Pancreas (tissue), 10 donors: ENCODE data around the gene GPR25. TPM values are rescaled to one million over a fixed set of nuclear protein-coding genes. Genes with fewer than 3 reads are reported as not detected.
"Not testable (repeated sequence)": the region's sequence is repeated elsewhere in the genome, so short reads cannot be mapped to it uniquely, and the experiment has no call there.

Experiments
- ATAC-seq, 4 donors: fragments of 200-7000 bp; cut with Tn5 transposase; one replicate each; pipeline versions ENCODE4 v1.8.0 to v1.9.1; 2020; ENCODE audit warnings: mild to moderate bottlenecking in 4 of 4, moderate library complexity in 4 of 4
- DNase-seq, 6 donors: peaks; one replicate each; pipeline ENCODE4 v3.0.0-alpha.2; 2020
- FAIRE-seq: peaks from 2 replicates; lab custom pipeline; 2012; peaks lifted over from hg19 to GRCh38; lab: Jason Lieb, UNC
- H3K27ac ChIP-seq, 4 donors: fragments of 200-600 bp; sonication (generic); 1 replicate in 3 of 4; 2 replicates in 1 of 4; pipeline versions ENCODE4 v1.5.0 to v1.8.0; 2020
- H3K27me3 ChIP-seq, 4 donors: fragments of 200-600 bp; one replicate each; pipeline ENCODE4 v1.8.0; 2021
- H3K36me3 ChIP-seq, 3 donors: fragments of 200-600 bp; sonication (generic) in 1 of 3; one replicate each; pipeline versions ENCODE4 v1.5.0 to v1.8.0; 2020 to 2021
- H3K4me1 ChIP-seq, 3 donors: fragments of 200-600 bp; one replicate each; pipeline ENCODE4 v1.8.0; 2021
- H3K4me3 ChIP-seq, 4 donors: fragments of 200-600 bp; sonication (generic) in 2 of 4; one replicate each; pipeline versions ENCODE4 v1.5.0 to v1.8.0; 2020 to 2021
- H3K9me3 ChIP-seq, 4 donors: fragments of 200-600 bp; one replicate each; pipeline ENCODE4 v1.8.0; 2021
- CTCF ChIP-seq, 4 donors: fragments of 200-600 bp; sonication (generic) in 3 of 4; IDR thresholded peaks; one replicate each; pipeline versions ENCODE4 v1.5.0 to v1.8.0; 2021; ENCODE audit warnings: antibody characterized with exemption in 4 of 4
- WGBS, 2 donors: extraction: QIAGEN DNeasy Blood & Tissue Kit; methylation state at CpG; one replicate each; pipeline ENCODE4 v1.1.7; 2013; 5-methylcytosine and 5-hydroxymethylcytosine counted together
- intact Hi-C, 3 donors: fragments of 100-400 bp; cut with DNase I; formaldehyde crosslinking; loops; one replicate each; pipeline versions ENCODE4 v1.11.1 to v1.14.2; 2022
- polyA plus RNA-seq, 2 donors: library from polyadenylated mRNA; stranded (reverse); fragments of 200-250 nt; gene quantifications; one replicate each; pipeline ENCODE4 v1.2.3, GENCODE V29; 2013
- total RNA-seq, 6 donors: library from RNA; stranded (reverse); fragmentation: NEBNext Ultra II Directional in 4 of 6; extraction: Animal tissue kit (Norgen Biotek cat#: 25700) in 4 of 6; gene quantifications; one replicate each; pipeline versions ENCODE4 v1.2.1 to v1.2.4, GENCODE V29; 2021 to 2023
- donor health status: healthy with polysubstance abuse.
- donor health status: DM: no; HTN: no; CAD: no; lungs with moderate emphysema.
- donor health status: DM: no; HTN: no; CAD: no.
- donor health status: control.
- donor health status: control.
- donor health status: Bipolar disorder and iron deficiency.
- donor health status: DM: yes; HTN: yes; CAD: no.
- donor health status: DM: no; HTN: no; CAD: no.
- donor health status: DM: no; HTN: no; CAD: no.
- donor health status: DM: yes; HTN: yes; CAD: no.

The GPR25 gene
- total and polyA plus RNA-seq, 8 donors: 0.31 TPM; not detected in 7

GRCh38 chr1:200911361-200911760 lies 38.6 kb downstream of the GPR25 start:
- no peaks in the 10 kb centered on the region for H3K4me1 ChIP-seq
- H3K27me3 ChIP-seq: no peaks in the 10 kb centered on the region
- 92 to 93% methylated on average over 24 of the region's 24 CpGs for WGBS, 2 donors
- DNase-seq: no peak
- H3K9me3 ChIP-seq: no peaks in the 10 kb centered on the region
- FAIRE-seq: no peak
- intact Hi-C loops: no loop called here
- no peak for TF ChIP-seq CTCF (IDR thresholded peaks at IDR 0.05)
- H3K4me3 ChIP-seq: no peak overlapping the region
- no peak overlapping the region for H3K27ac ChIP-seq
- ATAC-seq: no peak
- H3K36me3 ChIP-seq: peaks cover 0 to 56% (median 0%) of the 10 kb centered on the region in 3 donors

DNA sequence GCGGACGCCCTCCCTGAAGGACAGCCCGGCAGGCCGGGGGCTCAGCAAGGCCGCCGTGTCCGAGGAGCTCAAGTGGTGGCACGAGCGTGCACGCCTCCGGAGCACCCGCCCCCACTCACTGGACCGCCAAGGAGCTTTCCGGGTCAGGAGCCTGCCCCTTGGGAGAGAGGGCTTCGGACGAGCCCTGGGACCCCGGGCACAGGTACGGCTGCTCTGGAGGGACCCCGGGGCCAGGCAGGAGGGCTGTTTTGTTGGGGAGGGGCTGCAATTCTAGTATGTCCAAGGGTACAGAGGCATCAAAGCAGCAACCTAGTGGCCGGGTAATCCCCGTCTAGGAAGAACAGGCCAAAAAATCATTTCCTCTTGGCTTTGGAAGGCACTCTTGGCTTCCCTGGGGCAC lies 39.2 kb downstream of the GPR25 start:
- H3K4me3 ChIP-seq, DNase-seq, FAIRE-seq, H3K27ac ChIP-seq, H3K4me1 ChIP-seq, H3K27me3 ChIP-seq, ATAC-seq, H3K9me3 ChIP-seq, intact Hi-C loops: not testable (repeated sequence)
- peaks cover 0 to 56% (median 0%) of the 10 kb centered on the region in 3 donors for H3K36me3 ChIP-seq
- WGBS, 2 donors: 85 to 90% methylated on average over 8 to 17 of the region's 21 CpGs

GRCh38 chr1:200912737-200913407 lies 40.1 kb downstream of the GPR25 start:
- DNase-seq (no peak), ATAC-seq (no peak), FAIRE-seq (no peak)
- no peaks in the 10 kb centered on the region for H3K27me3 ChIP-seq
- intact Hi-C loops: no loop called here
- 82 to 85% methylated on average over 13 of the region's 13 CpGs for WGBS, 2 donors
- H3K4me3 ChIP-seq: no peak overlapping the region
- no peak for TF ChIP-seq CTCF (IDR thresholded peaks at IDR 0.05)
- H3K27ac ChIP-seq: no peak overlapping the region
- H3K4me1 ChIP-seq: no peaks in the 10 kb centered on the region
- no peaks in the 10 kb centered on the region for H3K9me3 ChIP-seq
- peaks cover 0 to 49% (median 0%) of the 10 kb centered on the region in 3 donors for H3K36me3 ChIP-seq

DNA sequence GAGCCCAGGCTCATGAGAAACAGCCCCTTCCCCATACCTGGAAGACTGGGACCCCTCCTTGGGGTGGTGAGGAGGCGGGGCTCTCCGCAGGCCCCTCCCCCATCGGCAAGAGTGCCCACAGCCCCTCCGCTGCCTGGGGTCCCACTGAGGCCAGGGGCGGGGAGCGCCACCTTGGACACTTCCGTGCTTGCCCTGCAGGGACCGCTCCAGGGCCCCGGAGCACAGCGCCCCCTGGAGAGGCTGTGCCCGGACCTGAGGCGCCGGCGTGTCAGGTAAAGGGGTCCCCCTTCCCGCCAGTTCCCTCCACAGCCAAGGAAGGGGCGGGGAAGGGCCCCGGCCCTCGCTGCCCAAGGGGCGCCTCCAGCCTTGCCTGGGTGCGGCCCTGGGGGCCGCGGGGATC lies 43.4 kb downstream of the GPR25 start:
- H3K4me3 ChIP-seq: no peak overlapping the region
- FAIRE-seq (no peak), ATAC-seq (peak in 1 of 4 donors; percentile 15), DNase-seq (peak in 2 of 6 donors; percentile 38 to 70)
- H3K27me3 ChIP-seq: no peaks in the 10 kb centered on the region
- no peak overlapping the region for H3K27ac ChIP-seq
- H3K36me3 ChIP-seq: peaks cover 0 to 20% (median 0%) of the 10 kb centered on the region in 3 donors
- 67 to 71% methylated on average over 11 to 22 of the region's 22 CpGs for WGBS, 2 donors
- H3K4me1 ChIP-seq: no peaks in the 10 kb centered on the region
- H3K9me3 ChIP-seq: no peaks in the 10 kb centered on the region
- intact Hi-C loops: no loop called here
- TF ChIP-seq CTCF (IDR thresholded peaks at IDR 0.05): no peak

DNA sequence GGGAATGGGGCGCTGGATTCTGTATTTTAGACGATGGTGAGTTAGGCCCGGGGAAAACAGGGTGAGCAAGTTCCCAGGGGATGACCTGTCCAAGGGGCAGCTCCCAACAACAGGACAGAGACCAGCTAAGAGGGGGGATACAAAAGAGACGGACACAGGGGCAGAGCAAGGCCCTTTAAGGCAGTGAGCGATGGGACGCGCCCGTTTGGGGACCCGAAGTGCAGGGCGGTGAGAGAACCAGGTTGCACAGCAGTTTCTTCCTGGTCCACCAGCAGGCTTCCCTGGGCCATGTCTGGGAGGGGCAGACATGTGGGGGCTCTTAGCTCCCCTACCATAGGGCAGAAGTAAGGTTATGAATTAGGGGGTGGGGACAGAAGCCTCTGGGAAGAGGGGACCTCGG lies 43.9 kb downstream of the GPR25 start:
- no peak for TF ChIP-seq CTCF (IDR thresholded peaks at IDR 0.05)
- Histone ChIP-seq H3K27me3 (no peaks in the 10 kb centered on the region), H3K27ac (no peak overlapping the region), H3K4me3 (no peak overlapping the region), H3K4me1 (no peaks in the 10 kb centered on the region), H3K9me3 (no peaks in the 10 kb centered on the region), H3K36me3 (peaks cover 0 to 15% (median 0%) of the 10 kb centered on the region in 3 donors)
- no peak for DNase-seq
- FAIRE-seq: no peak
- intact Hi-C loops: no loop called here
- ATAC-seq: no peak
- 78 to 85% methylated on average over 11 of the region's 11 CpGs for WGBS, 2 donors
